H9 (cell line): ENCODE results near the gene CARD6. TPM values are rescaled to one million over a fixed set of nuclear protein-coding genes. Genes with fewer than 3 reads are reported as not detected.

ENCODE experiments used
- DNase-seq: peaks from one replicate; pipeline ENCODE4 v3.0.0-alpha.2; 2017
- H2AFZ ChIP-seq: one replicate; pipeline ENCODE4 v1.6.1; 2013; ENCODE audit warnings: mild to moderate bottlenecking, low read length, control low read depth, moderate library complexity
- H2AK5ac ChIP-seq: 2 replicates; pipeline ENCODE4 v1.6.1; 2013; ENCODE audit warnings: low read length, control low read depth, mixed read lengths; ENCODE audit not compliant: insufficient read length
- H2BK120ac ChIP-seq: one replicate; pipeline ENCODE4 v1.6.1; 2013; ENCODE audit warnings: low read depth, mild to moderate bottlenecking, low read length, control low read depth, inconsistent platforms; ENCODE audit not compliant: poor library complexity, severe bottlenecking
- H2BK12ac ChIP-seq: 2 replicates; pipeline ENCODE4 v1.6.1; 2013; ENCODE audit warnings: low read length, control low read depth, mixed read lengths, low read depth; ENCODE audit not compliant: insufficient read length
- H2BK15ac ChIP-seq: 2 replicates; pipeline ENCODE4 v1.6.1; 2013; ENCODE audit warnings: low read depth, low read length, control low read depth
- H2BK20ac ChIP-seq: one replicate; pipeline ENCODE4 v1.6.1; 2013; ENCODE audit warnings: low read depth, mild to moderate bottlenecking, low read length, control low read depth, inconsistent platforms; ENCODE audit not compliant: poor library complexity, severe bottlenecking
- H2BK5ac ChIP-seq: 2 replicates; pipeline ENCODE4 v1.6.1; 2013; ENCODE audit warnings: low read length, control low read depth, mixed read lengths; ENCODE audit not compliant: insufficient read length
- H3K14ac ChIP-seq: 2 replicates; pipeline ENCODE4 v1.6.1; 2013; ENCODE audit warnings: low read length, control low read depth; ENCODE audit not compliant: insufficient read depth
- H3K18ac ChIP-seq: 2 replicates; pipeline ENCODE4 v1.6.1; 2013; ENCODE audit warnings: low read depth, mild to moderate bottlenecking, mixed read lengths, low read length, control low read depth; ENCODE audit not compliant: insufficient read length
- H3K23ac ChIP-seq: 2 replicates; pipeline ENCODE4 v1.6.1; 2013; ENCODE audit warnings: low read length, control low read depth, mixed read lengths, low read depth; ENCODE audit not compliant: insufficient read length
- H3K23me2 ChIP-seq: 2 replicates; pipeline ENCODE4 v1.6.1; 2013; ENCODE audit warnings: low read depth, mild to moderate bottlenecking, mixed read lengths, low read length, control low read depth; ENCODE audit not compliant: insufficient read length, poor library complexity, severe bottlenecking
- H3K27ac ChIP-seq: 2 replicates; pipeline ENCODE4 v1.5.1; 2013; ENCODE audit warnings: low read length, control low read depth, mixed read lengths, low read depth; ENCODE audit not compliant: insufficient read length
- H3K27me3 ChIP-seq: 2 replicates; pipeline ENCODE4 v1.6.1; 2013; ENCODE audit warnings: low read length, control low read depth, inconsistent platforms; ENCODE audit not compliant: insufficient read depth
- H3K4ac ChIP-seq: 2 replicates; pipeline ENCODE4 v1.6.1; 2013; ENCODE audit warnings: low read depth, mild to moderate bottlenecking, control low read depth, inconsistent platforms, low read length, moderate library complexity
- H3K4me1 ChIP-seq: 2 replicates; pipeline ENCODE4 v1.6.1; 2013; ENCODE audit warnings: low read length, control low read depth, inconsistent platforms; ENCODE audit not compliant: insufficient read depth
- H3K4me2 ChIP-seq: 2 replicates; pipeline ENCODE4 v1.6.1; 2013; ENCODE audit warnings: low read length, control low read depth, mixed read lengths; ENCODE audit not compliant: insufficient read length, insufficient read depth
- H3K56ac ChIP-seq: 2 replicates; pipeline ENCODE4 v1.6.1; 2013; ENCODE audit warnings: low read depth, mild to moderate bottlenecking, mixed read lengths, low read length, control low read depth; ENCODE audit not compliant: insufficient read length
- H3K79me1 ChIP-seq: 2 replicates; pipeline ENCODE4 v1.6.1; 2013; ENCODE audit warnings: low read depth, mild to moderate bottlenecking, moderate library complexity, low read length, control low read depth, inconsistent platforms; ENCODE audit not compliant: insufficient read depth, poor library complexity, severe bottlenecking
- H3K79me2 ChIP-seq: 2 replicates; pipeline ENCODE4 v1.6.1; 2013; ENCODE audit warnings: low read length, control low read depth, inconsistent platforms; ENCODE audit not compliant: insufficient read depth
- H3K9ac ChIP-seq: 2 replicates; pipeline ENCODE4 v1.6.1; 2013; ENCODE audit warnings: low read length, control low read depth, mixed read lengths; ENCODE audit not compliant: insufficient read length; ENCODE audit errors: extremely low read depth
- H3K9me3 ChIP-seq: one replicate; pipeline ENCODE4 v1.6.1; 2013; ENCODE audit warnings: low read depth, low read length, inconsistent platforms; ENCODE audit not compliant: control insufficient read depth
- H3T11ph ChIP-seq: one replicate; pipeline ENCODE4 v1.6.1; 2013; ENCODE audit warnings: mild to moderate bottlenecking, low read length, control low read depth, inconsistent platforms
- H4K20me1 ChIP-seq: one replicate; pipeline ENCODE4 v1.6.1; 2013; ENCODE audit not compliant: control insufficient read depth, insufficient read length, insufficient read depth
- H4K5ac ChIP-seq: 2 replicates; pipeline ENCODE4 v1.6.1; 2013; ENCODE audit warnings: low read depth, mild to moderate bottlenecking, mixed read lengths, low read length, control low read depth; ENCODE audit not compliant: insufficient read length
- H4K8ac ChIP-seq: replicated peaks from 2 replicates; pipeline ENCODE4 v1.6.1; 2013; ENCODE audit warnings: low read length, control low read depth, mixed read lengths, low read depth; ENCODE audit not compliant: insufficient read length
- H4K91ac ChIP-seq: 2 replicates; pipeline ENCODE4 v1.6.1; 2013; ENCODE audit warnings: low read depth, mild to moderate bottlenecking, moderate library complexity, mixed read lengths, low read length, control low read depth; ENCODE audit not compliant: insufficient read length
- H3K27ac Mint-ChIP-seq, 3 experiments: 2 replicates in 2 of 3; 3 replicates in 1 of 3; pipeline ENCODE4 v1.8.0; 2020 to 2021; ENCODE audit warnings: mixed read lengths in 3 of 3, mild to moderate bottlenecking in 1 of 3, moderate library complexity in 1 of 3
- H3K27me3 Mint-ChIP-seq: 2 replicates; pipeline ENCODE4 v1.8.0; 2021; ENCODE audit warnings: low read depth, mild to moderate bottlenecking, moderate library complexity, mixed read lengths
- H3K36me3 Mint-ChIP-seq, 3 experiments: 2 replicates in 2 of 3; 3 replicates in 1 of 3; pipeline ENCODE4 v1.8.0; 2020 to 2021; ENCODE audit warnings: low read depth in 3 of 3, mixed read lengths in 3 of 3; ENCODE audit not compliant: insufficient read depth in 1 of 3
- H3K4me1 Mint-ChIP-seq, 2 experiments: 2 replicates each; pipeline ENCODE4 v1.8.0; 2020; ENCODE audit warnings: mixed read lengths in 2 of 2
- H3K4me3 Mint-ChIP-seq, 2 experiments: 2 replicates in 1 of 2; 3 replicates in 1 of 2; pipeline ENCODE4 v1.8.0; 2020 to 2021; ENCODE audit warnings: mild to moderate bottlenecking in 2 of 2, mixed read lengths in 2 of 2, moderate library complexity in 1 of 2
- H3K9me3 Mint-ChIP-seq, 2 experiments: 2 replicates in 1 of 2; 3 replicates in 1 of 2; pipeline ENCODE4 v1.8.0; 2020; ENCODE audit warnings: mild to moderate bottlenecking in 2 of 2, mixed read lengths in 2 of 2, moderate library complexity in 1 of 2
- WGBS: extraction: QIAGEN DNeasy Blood & Tissue Kit; methylation state at CpG from one replicate; pipeline ENCODE4 v1.1.7; 2013; ENCODE audit warnings: missing lambda C conversion rate, low lambda C conversion rate, mixed read lengths; ENCODE audit not compliant: insufficient read length; ENCODE audit errors: extremely low coverage; 5-methylcytosine and 5-hydroxymethylcytosine counted together
- total RNA-seq: library from RNA; stranded (reverse); gene quantifications from 2 replicates; pipeline ENCODE4 v1.2.1, GENCODE V29; 2021
- TF ChIP-seq, protein P1 (sequence below): fragments of 200-600 bp; sonication (generic); conservative IDR thresholded peaks from 3 replicates; pipeline ENCODE4 v1.8.0; 2021; ENCODE audit warnings: antibody characterized with exemption, mild to moderate bottlenecking

The CARD6 gene
- total RNA-seq, 1 experiment from 2014 or later: 0.35 TPM

DNA sequence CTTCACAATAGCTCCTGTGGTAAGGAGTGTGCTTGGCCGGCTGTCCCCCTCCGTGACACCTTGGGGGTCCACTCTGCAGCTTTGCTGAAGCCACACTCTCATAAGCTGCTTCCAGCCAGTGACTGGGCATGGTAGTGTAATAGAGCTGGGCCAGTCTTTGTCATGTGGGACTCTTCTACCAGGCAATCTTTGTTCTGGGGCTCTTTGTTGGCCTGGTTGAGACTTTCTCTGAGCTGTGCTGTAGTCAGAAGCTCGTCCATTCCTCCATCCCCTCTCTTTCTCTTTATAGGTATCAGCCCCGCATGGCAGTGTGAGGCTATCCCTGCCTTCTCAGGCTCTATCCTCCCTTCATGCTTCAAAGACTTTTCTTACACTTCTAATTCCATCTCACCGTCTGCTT, 25.7 kb downstream of the CARD6 start:
- Histone ChIP-seq H4K20me1 (no peaks in the 10 kb centered on the region), H3T11ph (no peak overlapping the region), H3K4ac (no peak overlapping the region), H3K9me3 (no peaks in the 10 kb centered on the region), H3K79me2 (no peaks in the 10 kb centered on the region), H3K27me3 (no peaks in the 10 kb centered on the region), H3K9ac (no peak overlapping the region), H2AK5ac (no peak overlapping the region), H2BK5ac (no peak overlapping the region), H4K5ac (no peak overlapping the region), H4K8ac (no peak overlapping the region), H3K14ac (0 out of 2 replicates have a peak overlapping the region, but pooled peaks have one; percentile 9), H3K56ac (no peak overlapping the region), H2AFZ (no peak overlapping the region), H3K27ac (no peak overlapping the region), H3K4me1 (peaks cover 3% of the 10 kb centered on the region; the same call in 1 of the 2 replicates), H3K18ac (no peak overlapping the region), H2BK12ac (no peak overlapping the region), H3K79me1 (no peaks in the 10 kb centered on the region), H2BK15ac (no peak overlapping the region), H2BK120ac (no peak overlapping the region), H4K91ac (no peak overlapping the region), H3K23me2 (no peaks in the 10 kb centered on the region), H3K4me2 (no peak overlapping the region), H3K23ac (no peak overlapping the region), H2BK20ac (no peak overlapping the region)
- H3K36me3 Mint-ChIP-seq: peaks cover 9 to 18% (median 9%) of the 10 kb centered on the region in 3 experiments; a peak in 6 of 7 replicates
- TF ChIP-seq, protein P1, sequence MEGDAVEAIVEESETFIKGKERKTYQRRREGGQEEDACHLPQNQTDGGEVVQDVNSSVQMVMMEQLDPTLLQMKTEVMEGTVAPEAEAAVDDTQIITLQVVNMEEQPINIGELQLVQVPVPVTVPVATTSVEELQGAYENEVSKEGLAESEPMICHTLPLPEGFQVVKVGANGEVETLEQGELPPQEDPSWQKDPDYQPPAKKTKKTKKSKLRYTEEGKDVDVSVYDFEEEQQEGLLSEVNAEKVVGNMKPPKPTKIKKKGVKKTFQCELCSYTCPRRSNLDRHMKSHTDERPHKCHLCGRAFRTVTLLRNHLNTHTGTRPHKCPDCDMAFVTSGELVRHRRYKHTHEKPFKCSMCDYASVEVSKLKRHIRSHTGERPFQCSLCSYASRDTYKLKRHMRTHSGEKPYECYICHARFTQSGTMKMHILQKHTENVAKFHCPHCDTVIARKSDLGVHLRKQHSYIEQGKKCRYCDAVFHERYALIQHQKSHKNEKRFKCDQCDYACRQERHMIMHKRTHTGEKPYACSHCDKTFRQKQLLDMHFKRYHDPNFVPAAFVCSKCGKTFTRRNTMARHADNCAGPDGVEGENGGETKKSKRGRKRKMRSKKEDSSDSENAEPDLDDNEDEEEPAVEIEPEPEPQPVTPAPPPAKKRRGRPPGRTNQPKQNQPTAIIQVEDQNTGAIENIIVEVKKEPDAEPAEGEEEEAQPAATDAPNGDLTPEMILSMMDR: no peak
- H3K27ac Mint-ChIP-seq: no peak overlapping the region
- no peak overlapping the region for H3K4me3 Mint-ChIP-seq
- H3K4me1 Mint-ChIP-seq: peaks cover 11 to 14% of the 10 kb centered on the region in 2 experiments
- peaks cover 17 to 21% of the 10 kb centered on the region in 2 experiments for H3K9me3 Mint-ChIP-seq
- DNase-seq: no peak
- no peaks in the 10 kb centered on the region; the same call in 1 of the 2 replicates for H3K27me3 Mint-ChIP-seq
- WGBS: no CpG with 5 or more reads among the region's 5 CpGs
